HepG2 (cell line): Measurements from ENCODE around the gene ARMC3. TPM values are rescaled to one million over a fixed set of nuclear protein-coding genes. Genes with fewer than 3 reads are reported as not detected.
A peak's percentile ranks its signal among the peaks of the same experiment; 100 is the strongest.

Experiments
- ATAC-seq: fragments of 200-7000 bp; cut with Tn5 transposase; 3 replicates; pipeline ENCODE4 v1.9.1; 2020; ENCODE audit warnings: mild to moderate bottlenecking, moderate library complexity
- BruUV-seq: library from RNA; stranded (reverse); fragments of 400-500 nt; replicated peaks from 2 replicates; lab custom pipeline; 2021; lab: Mats Ljungman, UMichigan
- CTCF ChIA-PET: fragments of 300-600 bp; formaldehyde crosslinking; extraction: SDS; loops from one replicate; lab custom pipeline; 2021; ENCODE audit warnings: low total read pairs, inconsistent platforms, low intra/inter-chr PET ratio; lab: Yijun Ruan, JAX
- POLR2A ChIA-PET: fragments of 350-600 bp; sonication (Branson Sonifier 250); formaldehyde crosslinking; loops from one replicate; lab custom pipeline; 2020; ENCODE audit warnings: antibody characterized with exemption, inconsistent platforms; lab: Yijun Ruan, JAX
- DNase-seq: peaks from one replicate; pipeline ENCODE4 v3.0.0-alpha.2; 2015; ENCODE audit warnings: low spot score
- FAIRE-seq: peaks from 3 replicates; lab custom pipeline; 2011; peaks lifted over from hg19 to GRCh38; lab: Jason Lieb, UNC
- H2AFZ ChIP-seq: one replicate; pipeline ENCODE4 v1.6.1; 2011; ENCODE audit warnings: low read length, inconsistent platforms
- H3K27ac ChIP-seq: fragments of 300-600 bp; 3 replicates; pipeline ENCODE4 v1.8.0; 2011; ENCODE audit warnings: mixed run types, mild to moderate bottlenecking, mixed read lengths, low read length, inconsistent platforms; ENCODE audit not compliant: insufficient read depth; ENCODE audit errors: extremely low read length
- H3K27me3 ChIP-seq, 2 experiments: fragments of 200-600 bp in 1 of 2; 2 replicates in 1 of 2; 3 replicates in 1 of 2; pipeline versions ENCODE4 v1.6.0 to v1.8.0; 2011; ENCODE audit warnings: low read length in 2 of 2, mild to moderate bottlenecking in 2 of 2, moderate library complexity in 2 of 2, inconsistent platforms in 1 of 2; ENCODE audit not compliant: insufficient read depth in 2 of 2, control insufficient read depth in 1 of 2
- H3K36me3 ChIP-seq, 2 experiments: fragments of 200-600 bp in 1 of 2; replicated peaks in 1 of 2; 2 replicates in 1 of 2; 3 replicates in 1 of 2; pipeline versions ENCODE4 v1.5.1 to v1.8.0; 2011; ENCODE audit warnings: low read length in 2 of 2, inconsistent platforms in 1 of 2; ENCODE audit not compliant: insufficient read depth in 2 of 2, control insufficient read depth in 1 of 2
- H3K4me1 ChIP-seq: 2 replicates; pipeline ENCODE4 v1.5.1; 2012; ENCODE audit warnings: low read length, inconsistent platforms; ENCODE audit not compliant: insufficient read depth
- H3K4me2 ChIP-seq: 2 replicates; pipeline ENCODE4 v1.6.0; 2011; ENCODE audit warnings: low read depth, low read length, inconsistent platforms
- H3K4me3 ChIP-seq, 3 experiments: fragments of 200-600 bp in 1 of 3; sonication (generic), shearing (Covaris generic) in 1 of 3; replicated peaks in 1 of 3; 2 replicates each; pipeline ENCODE4 v1.5.1; 2011 to 2016; ENCODE audit warnings: low read length in 3 of 3, inconsistent platforms in 2 of 3, low read depth in 2 of 3, mild to moderate bottlenecking in 2 of 3, control low read depth in 1 of 3, mixed read lengths in 1 of 3; ENCODE audit not compliant: insufficient read depth in 1 of 3
- H3K79me2 ChIP-seq: one replicate; pipeline ENCODE4 v1.6.1; 2011; ENCODE audit warnings: low read length, inconsistent platforms; ENCODE audit not compliant: insufficient read depth
- H3K9ac ChIP-seq: 2 replicates; pipeline ENCODE4 v1.6.0; 2011; ENCODE audit warnings: mild to moderate bottlenecking, low read depth, low read length, inconsistent platforms; ENCODE audit not compliant: insufficient read depth
- H3K9me3 ChIP-seq: 2 replicates; pipeline ENCODE4 v1.5.1; 2012; ENCODE audit warnings: mild to moderate bottlenecking, low read length
- H4K20me1 ChIP-seq: 2 replicates; pipeline ENCODE4 v1.6.0; 2011; ENCODE audit warnings: inconsistent platforms, mild to moderate bottlenecking, low read length, moderate library complexity; ENCODE audit not compliant: insufficient read depth
- ARID4A ChIP-seq: sonication (generic); formaldehyde crosslinking; IDR thresholded peaks from 2 replicates; pipeline ENCODE4 v1.5.0; 2020; ENCODE audit warnings: mild to moderate bottlenecking, missing genetic modification reagents, borderline replicate concordance
- ARID5B ChIP-seq: IDR thresholded peaks from 2 replicates; pipeline ENCODE4 v1.4.0; 2020; ENCODE audit warnings: mild to moderate bottlenecking, missing genetic modification reagents
- ELF3 ChIP-seq: IDR thresholded peaks from 2 replicates; pipeline ENCODE4 v1.6.1; 2016; ENCODE audit warnings: missing genetic modification reagents, missing compliant biosample characterization
- FOXA3 ChIP-seq: IDR thresholded peaks from 2 replicates; pipeline ENCODE4 v1.6.1; 2016; ENCODE audit warnings: missing genetic modification reagents, missing compliant biosample characterization
- HHEX ChIP-seq: IDR thresholded peaks from 2 replicates; pipeline ENCODE4 v1.6.1; 2016; ENCODE audit warnings: control low read depth
- NR2F6 ChIP-seq, 2 experiments: IDR thresholded peaks; 2 replicates each; pipeline ENCODE4 v1.6.1; 2016; ENCODE audit warnings: antibody characterized with exemption in 1 of 2, mild to moderate bottlenecking in 1 of 2
- PITX1 ChIP-seq: sonication (generic); formaldehyde crosslinking; IDR thresholded peaks from 2 replicates; pipeline ENCODE4 v1.5.1; 2020; ENCODE audit warnings: mild to moderate bottlenecking, missing genetic modification reagents
- TEAD3 ChIP-seq: optimal IDR thresholded peaks from 2 replicates; pipeline ENCODE3; 2016; ENCODE audit warnings: borderline replicate concordance
- TFAP4 ChIP-seq: sonication (generic); IDR thresholded peaks from 2 replicates; pipeline ENCODE4 v1.6.1; 2016; ENCODE audit warnings: low read depth, borderline replicate concordance
- THAP11 ChIP-seq: IDR thresholded peaks from 2 replicates; pipeline ENCODE4 v1.6.1; 2016; ENCODE audit warnings: missing biosample characterization, missing genetic modification reagents
- ZSCAN5A ChIP-seq: sonication (generic); formaldehyde crosslinking; IDR thresholded peaks from 2 replicates; pipeline ENCODE4 v1.8.0; 2022; ENCODE audit warnings: mild to moderate bottlenecking, missing genetic modification reagents, borderline replicate concordance
- WGBS: methylation state at CpG from one replicate; pipeline ENCODE4 v1.1.6; 2017; ENCODE audit warnings: low lambda C conversion rate; 5-methylcytosine and 5-hydroxymethylcytosine counted together
- in situ Hi-C: cut with HindIII; loops from 2 replicates; pipeline ENCODE4 v1.10.0; 2017; ENCODE audit warnings: low pct_unique_long_range_greater_than_20kb; ENCODE audit not compliant: extremely low pct_ligation_motif_present
- intact Hi-C: fragments of 100-400 bp; cut with micrococcal nuclease; formaldehyde crosslinking; loops from one replicate; pipeline ENCODE4 v1.10.0; 2022; ENCODE audit not compliant: unreplicated experiment
- polyA plus RNA-seq, 8 experiments: library from polyadenylated mRNA; depleted of rRNA in 3 of 8; stranded (reverse) in 7 of 8; unstranded in 1 of 8; fragments of >200 nt; fragmentation: Illumina TruSeq in 4 of 8; extraction: Trizol in 4 of 8; gene quantifications; 2 replicates each; pipeline versions ENCODE4 v1.2.1 to v1.2.3, GENCODE V29; 2011 to 2016; ENCODE audit warnings: low read depth in 4 of 8, missing spikeins in 1 of 8, mixed read lengths in 1 of 8; ENCODE audit not compliant: insufficient read depth in 1 of 8
- total RNA-seq, 5 experiments: library from RNA; depleted of rRNA; stranded (reverse); fragments of >200 nt; fragmentation: Illumina TruSeq; extraction: Trizol; gene quantifications; 2 replicates each; pipeline ENCODE4 v1.2.3, GENCODE V29; 2016; ENCODE audit warnings: low read depth in 1 of 5
- TF ChIP-seq, protein P1 (sequence below): IDR thresholded peaks from 2 replicates; pipeline ENCODE4 v1.6.1; 2016; ENCODE audit warnings: low read depth

Gene ARMC3
- total and polyA plus RNA-seq, 2 of the 13 experiments (the other 11 are each of a cell fraction or from before 2014, with no cell fraction given), result not detected

GRCh38 chr10:22959292-22959691 lies 31.4 kb downstream of the ARMC3 start:
- BruUV-seq, result no TSS peak
- CTCF ChIA-PET, result no interaction called here
- ATAC-seq, result peak; percentile 97
- TF ChIP-seq ZSCAN5A (CRISPR knock-in tag) (no peak), NR2F6 (IDR thresholded peaks at IDR 0.05) (peak; percentile 25; the same call in 1 of the 2 replicates), NR2F6 (CRISPR knock-in tag; IDR thresholded peaks at IDR 0.05) (peak; percentile 29; the same call in 1 of the 2 replicates), ELF3 (CRISPR knock-in tag) (0 out of 2 replicates have a peak, but pooled peaks have one; percentile 36), FOXA3 (CRISPR knock-in tag) (peak; percentile 60), THAP11 (CRISPR knock-in tag) (no peak), TEAD3 (CRISPR knock-in tag) (peak; percentile 19), TFAP4 (no peak), ARID5B (CRISPR knock-in tag) (peak; percentile 35; the same call in 1 of the 2 replicates), HHEX (CRISPR knock-in tag) (0 out of 2 replicates have a peak, but pooled peaks have one; percentile 36), PITX1 (CRISPR knock-in tag) (peak; percentile 41; the same call in 1 of the 2 replicates), ARID4A (CRISPR knock-in tag) (no peak)
- TF ChIP-seq, protein P1, sequence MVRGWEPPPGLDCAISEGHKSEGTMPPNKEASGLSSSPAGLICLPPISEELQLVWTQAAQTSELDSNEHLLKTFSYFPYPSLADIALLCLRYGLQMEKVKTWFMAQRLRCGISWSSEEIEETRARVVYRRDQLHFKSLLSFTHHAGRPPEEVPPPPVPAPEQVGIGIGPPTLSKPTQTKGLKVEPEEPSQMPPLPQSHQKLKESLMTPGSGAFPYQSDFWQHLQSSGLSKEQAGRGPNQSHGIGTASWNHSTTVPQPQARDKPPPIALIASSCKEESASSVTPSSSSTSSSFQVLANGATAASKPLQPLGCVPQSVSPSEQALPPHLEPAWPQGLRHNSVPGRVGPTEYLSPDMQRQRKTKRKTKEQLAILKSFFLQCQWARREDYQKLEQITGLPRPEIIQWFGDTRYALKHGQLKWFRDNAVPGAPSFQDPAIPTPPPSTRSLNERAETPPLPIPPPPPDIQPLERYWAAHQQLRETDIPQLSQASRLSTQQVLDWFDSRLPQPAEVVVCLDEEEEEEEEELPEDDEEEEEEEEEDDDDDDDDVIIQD, result peak; percentile 51; the same call in 1 of the 2 replicates

More at GRCh38 chr10:22959292-22959691, 31.4 kb downstream of the ARMC3 start:
- no peak overlapping the region for H3K9ac ChIP-seq
- H2AFZ ChIP-seq, result no peak overlapping the region
- POLR2A ChIA-PET, result no interaction called here
- in situ Hi-C loops (no loop called here), intact Hi-C loops (no loop called here)
- H3K4me3 ChIP-seq, result no peak overlapping the region
- FAIRE-seq (no peak), DNase-seq (peak; percentile 77)
- 0 out of 2 replicates have a peak, but pooled peaks cover 6% of the 10 kb centered on the region for H3K9me3 ChIP-seq
- no peaks in the 10 kb centered on the region for H4K20me1 ChIP-seq
- no peaks in the 10 kb centered on the region for H3K79me2 ChIP-seq
- H3K4me2 ChIP-seq, result 0 out of 2 replicates have a peak overlapping the region, but pooled peaks have one; percentile 5
- H3K4me1 ChIP-seq, result peaks cover 24% of the 10 kb centered on the region
- no peaks in the 10 kb centered on the region for H3K36me3 ChIP-seq
- no peak overlapping the region for H3K27ac ChIP-seq
- 3% methylated on average over 2 of the region's 2 CpGs for WGBS
- no peaks in the 10 kb centered on the region for H3K27me3 ChIP-seq
